Measurements from ENCODE around the gene TAOK1.
A peak's percentile ranks its signal among the peaks of the same experiment; 100 is the strongest.

GRCh38 chr17:29567554-29568330, 177.6 kb downstream of the TAOK1 start:
- no peak for TF ChIP-seq ETV6 (IDR thresholded peaks at IDR 0.05; ENCODE audit: borderline replicate concordance in 1 of 2, low read depth in 2 of 2, low read length in 1 of 2)
- no peak for TF ChIP-seq ETV6 (CRISPR knock-in tag; IDR thresholded peaks at IDR 0.05; ENCODE audit: borderline replicate concordance)
- TF ChIP-seq FOXP4 (CRISPR knock-in tag; IDR thresholded peaks at IDR 0.05; ENCODE audit: borderline replicate concordance): no peak
- TF ChIP-seq MAFK (IDR thresholded peaks at IDR 0.05; ENCODE audit: low read length): no peak
- TF ChIP-seq E2F1 (CRISPR knock-in tag; IDR thresholded peaks at IDR 0.05): no peak
- TF ChIP-seq POLR2A (conservative IDR thresholded peaks at IDR 0.05): no peak
- no peak for TF ChIP-seq DACH1 (IDR thresholded peaks at IDR 0.05; ENCODE audit: partially characterized antibody)
- TF ChIP-seq E2F6 (IDR thresholded peaks at IDR 0.05; ENCODE audit: borderline replicate concordance in 1 of 2, extremely low read depth in 1 of 2, insufficient read depth in 1 of 2, insufficient read length in 1 of 2, low read depth in 1 of 2, low read length in 1 of 2, poor library complexity in 1 of 2, severe bottlenecking in 1 of 2): peak; percentile 62 to 83
- no peak for TF ChIP-seq ATF6 (CRISPR knock-in tag; IDR thresholded peaks at IDR 0.05)
- peak; percentile 30 for TF ChIP-seq TAF1 (IDR thresholded peaks at IDR 0.05; ENCODE audit: control insufficient read depth, extremely low read depth, insufficient read depth, low read length, severe bottlenecking)
- no peak for TF ChIP-seq HDAC6 (IDR thresholded peaks at IDR 0.05; ENCODE audit: low read depth, low read length)

All from K562 (cell line).